GM18526 (cell line): ENCODE data around the gene C10orf62.

Experiments
- POLR2A ChIP-seq: IDR thresholded peaks from 3 replicates; pipeline ENCODE4 v1.6.1; 2011; ENCODE audit not compliant: insufficient read length; ENCODE audit errors: extremely low read depth

The C10orf62 gene

DNA sequence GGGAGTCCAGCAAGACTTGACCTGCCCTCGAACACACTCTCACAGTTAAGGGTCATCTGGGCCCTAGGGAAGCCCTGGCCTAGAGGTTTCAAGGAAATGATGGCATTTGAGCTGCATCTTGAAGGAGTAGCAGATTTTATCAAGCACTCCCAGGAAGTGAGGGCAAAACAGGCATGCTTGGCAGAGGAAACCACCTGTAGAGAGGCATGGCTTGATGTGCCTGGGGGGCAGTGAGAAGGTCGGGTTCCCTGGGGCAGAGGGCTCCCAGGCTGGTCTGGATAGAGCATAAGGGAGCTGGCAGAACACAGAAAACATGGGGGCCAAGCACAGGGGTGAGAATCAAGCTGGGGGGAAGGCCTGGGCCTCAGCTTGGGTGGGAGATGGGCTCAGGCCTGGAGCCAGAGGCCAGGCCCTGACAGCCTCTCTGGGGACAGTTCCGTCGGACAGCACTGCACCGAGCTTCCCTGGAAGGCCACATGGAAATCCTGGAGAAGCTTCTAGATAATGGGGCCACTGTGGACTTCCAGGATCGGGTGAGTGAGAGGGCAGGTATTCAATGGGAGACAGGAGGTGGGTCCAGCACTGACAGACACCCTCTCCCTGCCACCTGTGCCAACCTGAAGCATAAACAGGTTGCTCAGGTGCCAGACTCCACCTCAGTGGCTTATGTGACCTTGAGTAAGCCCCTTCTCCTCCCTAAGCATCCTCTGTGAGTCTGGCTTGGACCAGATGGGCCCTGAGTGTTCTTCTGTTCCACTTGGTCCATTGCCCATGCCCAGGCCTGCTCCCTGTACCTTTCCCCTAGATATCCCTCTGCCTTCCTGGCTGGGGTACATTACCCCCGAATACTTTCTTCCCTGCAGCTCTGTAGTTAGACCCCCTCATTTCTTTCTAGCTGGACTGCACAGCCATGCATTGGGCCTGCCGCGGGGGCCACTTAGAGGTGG, 8.8 kb upstream of the C10orf62 start:
- TF ChIP-seq POLR2A, result no peak

DNA sequence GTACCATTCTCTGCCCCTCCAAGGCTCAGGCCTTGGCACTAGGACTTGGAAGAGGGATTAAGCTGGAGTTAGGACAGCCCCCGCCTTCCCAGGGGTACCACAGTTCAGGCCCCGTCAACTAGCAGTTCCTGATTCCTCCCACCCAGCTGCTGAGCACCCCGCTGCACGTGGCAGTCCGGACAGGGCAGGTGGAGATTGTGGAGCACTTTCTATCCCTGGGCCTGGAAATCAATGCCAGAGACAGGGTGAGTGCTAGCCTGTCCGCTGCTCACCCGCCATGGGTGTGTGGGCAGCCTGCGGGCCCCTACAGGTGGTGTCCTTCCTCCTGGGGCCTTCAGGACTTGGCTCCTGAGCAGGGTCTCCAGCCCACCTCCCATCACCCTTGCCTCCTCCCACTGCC, 7.4 kb upstream of the C10orf62 start:
- TF ChIP-seq POLR2A, result no peak

DNA sequence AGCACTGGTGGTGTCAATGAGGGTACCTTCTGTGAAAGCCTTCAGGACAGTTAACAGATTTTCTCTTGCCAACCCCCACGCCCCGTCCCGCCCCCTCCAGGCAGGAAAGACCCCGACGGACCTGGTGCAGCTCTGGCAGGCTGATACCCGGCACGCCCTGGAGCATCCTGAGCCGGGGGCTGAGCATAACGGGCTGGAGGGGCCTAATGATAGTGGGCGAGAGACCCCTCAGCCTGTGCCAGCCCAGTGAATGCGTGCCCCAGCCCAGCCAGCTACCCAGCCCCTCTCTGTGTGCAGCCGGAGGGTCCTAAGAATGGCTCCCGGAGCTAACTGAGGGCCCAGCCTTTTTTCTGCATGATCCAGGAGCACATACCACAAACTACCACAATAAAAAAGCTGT, 6.0 kb upstream of the C10orf62 start:
- TF ChIP-seq POLR2A, result no peak

DNA sequence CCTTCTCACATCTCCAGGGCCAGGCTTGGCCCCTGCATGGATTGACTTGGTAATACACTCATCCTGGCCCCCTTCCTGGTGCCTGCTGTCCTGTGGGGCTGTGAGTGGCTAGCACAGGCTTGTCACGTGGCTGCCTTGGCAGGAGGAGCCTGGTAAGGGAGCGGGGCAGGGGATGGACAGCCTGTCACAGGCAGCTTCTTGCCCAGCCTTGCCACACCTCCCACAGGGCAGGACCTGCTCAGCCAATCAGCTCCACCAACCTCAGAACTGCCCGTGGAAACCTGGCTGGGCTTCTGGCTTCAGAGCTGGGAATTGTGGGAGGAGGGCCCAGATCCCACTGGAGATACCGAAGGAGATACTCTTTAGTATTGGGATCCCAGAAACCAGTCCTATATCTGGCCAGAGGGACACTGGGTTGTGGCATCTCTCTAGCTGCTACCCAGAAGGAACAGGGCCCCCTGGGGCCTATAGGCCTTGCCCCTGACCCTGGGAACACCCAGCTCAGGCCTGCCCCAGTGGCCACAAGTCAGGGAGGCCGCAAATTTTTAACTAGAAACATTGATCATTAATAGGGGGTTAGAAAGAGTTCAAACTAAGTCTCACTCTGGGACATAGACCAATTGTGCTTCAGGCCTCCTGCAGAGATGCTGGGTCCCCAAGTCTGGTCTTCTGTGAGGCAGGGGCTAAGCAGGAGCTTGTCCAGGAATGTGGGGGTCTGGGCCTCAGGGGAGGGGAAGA, 5.3 kb upstream of the C10orf62 start, which contains the start of gene HOGA1:
HOGA1 (plus strand) TSS at position 330 of the 738 bp plus-strand sequence; CDS start at position 645, 315 bp downstream.
- no peak for TF ChIP-seq POLR2A

DNA sequence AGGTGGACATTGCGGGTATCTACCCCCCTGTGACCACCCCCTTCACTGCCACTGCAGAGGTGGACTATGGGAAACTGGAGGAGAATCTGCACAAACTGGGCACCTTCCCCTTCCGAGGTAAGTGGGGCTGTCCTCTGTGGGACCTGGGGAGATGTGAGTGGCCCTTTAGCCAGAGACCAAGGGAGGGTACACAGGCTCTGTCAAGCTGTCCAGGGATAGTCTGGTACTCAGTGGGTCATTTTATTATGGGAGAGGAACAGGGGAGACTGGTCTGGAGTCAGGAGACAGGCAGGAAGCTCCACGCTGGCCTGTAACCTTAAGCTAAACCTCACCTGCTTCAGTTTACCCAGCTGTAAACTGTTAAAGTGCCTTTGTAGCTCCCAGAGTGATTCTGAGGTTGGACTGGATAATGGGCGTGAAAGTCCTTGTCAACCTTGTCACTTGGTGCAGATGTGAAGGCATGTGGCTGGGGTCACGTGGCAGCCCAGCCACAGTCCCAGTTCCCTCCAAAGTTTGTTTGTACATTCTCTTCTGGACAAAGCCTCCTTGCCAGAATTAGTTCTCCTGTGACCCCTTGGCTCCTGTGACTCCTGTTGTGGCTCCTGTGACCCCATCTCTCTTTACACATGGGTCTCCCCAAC, 4.6 kb upstream of the C10orf62 start:
- no peak for TF ChIP-seq POLR2A

DNA sequence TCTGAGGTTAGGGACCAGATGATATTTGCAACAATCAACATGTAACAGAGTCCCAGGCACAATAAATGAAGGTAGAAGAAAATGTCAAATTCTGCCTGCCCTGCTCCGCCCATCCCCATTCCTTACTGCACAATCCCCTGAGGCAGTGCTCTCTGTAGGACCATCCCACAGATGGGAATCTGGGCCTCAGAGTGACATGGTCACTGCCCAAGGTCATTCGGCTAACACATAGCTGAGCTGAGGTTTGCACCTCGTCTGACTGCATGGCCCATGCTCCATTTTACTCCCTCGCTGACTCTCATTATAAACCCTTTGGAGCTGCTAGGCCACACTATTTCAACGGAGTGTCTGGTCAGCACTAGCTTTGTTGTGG, 4.1 kb upstream of the C10orf62 start:
- no peak for TF ChIP-seq POLR2A

DNA sequence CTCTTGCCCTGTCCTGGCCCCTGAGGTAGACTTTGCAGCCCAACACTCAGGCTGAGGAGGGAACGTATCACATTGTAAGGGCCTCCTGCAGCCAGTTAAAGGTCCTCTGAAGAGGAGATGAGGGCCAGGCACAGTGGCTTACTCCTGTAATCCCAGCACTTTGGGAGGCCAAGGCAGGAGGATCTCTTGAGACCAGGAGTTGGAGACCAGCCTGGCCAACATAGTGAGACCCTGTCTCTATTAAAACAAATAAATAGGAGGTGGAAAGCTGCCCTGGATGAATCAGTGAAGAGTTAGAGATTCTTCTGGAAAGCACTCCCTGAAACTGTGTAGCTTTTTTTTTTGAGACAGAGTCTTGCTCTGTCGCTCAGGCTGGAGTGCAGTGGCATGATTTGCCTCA, 2.3 kb upstream of the C10orf62 start:
- no peak for TF ChIP-seq POLR2A

DNA sequence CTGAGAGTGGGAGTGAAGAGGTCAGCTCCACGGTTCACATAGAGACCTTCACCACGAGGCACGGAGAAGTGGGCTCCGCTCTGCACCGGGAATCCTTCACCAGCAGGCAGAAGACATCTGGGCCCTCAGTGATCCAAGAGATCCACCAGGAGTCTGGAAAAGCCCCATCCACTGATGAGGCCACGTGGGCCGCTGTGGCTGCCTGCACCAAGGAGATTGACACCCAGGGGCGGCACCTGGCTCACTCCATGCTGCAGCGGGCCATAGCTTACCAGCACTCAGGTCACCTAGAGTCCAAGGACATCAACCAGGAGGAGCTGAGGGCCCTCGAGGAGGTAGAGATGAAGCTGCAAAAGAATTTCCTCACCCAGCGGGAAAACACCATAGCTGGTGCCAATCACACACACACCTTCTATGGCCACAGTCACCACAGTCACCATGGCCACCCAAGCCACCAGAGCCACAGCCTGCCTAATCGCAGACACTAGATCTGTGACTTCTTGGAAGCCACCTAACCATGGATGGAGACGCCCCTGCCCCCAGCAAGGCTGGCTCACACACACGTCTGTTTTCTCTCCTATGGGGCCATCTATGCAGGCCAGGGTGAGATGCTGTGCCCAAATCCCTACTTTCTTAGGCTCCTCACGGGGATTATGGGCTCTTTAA, 694 bp downstream of the C10orf62 start:
- no peak for TF ChIP-seq POLR2A

DNA sequence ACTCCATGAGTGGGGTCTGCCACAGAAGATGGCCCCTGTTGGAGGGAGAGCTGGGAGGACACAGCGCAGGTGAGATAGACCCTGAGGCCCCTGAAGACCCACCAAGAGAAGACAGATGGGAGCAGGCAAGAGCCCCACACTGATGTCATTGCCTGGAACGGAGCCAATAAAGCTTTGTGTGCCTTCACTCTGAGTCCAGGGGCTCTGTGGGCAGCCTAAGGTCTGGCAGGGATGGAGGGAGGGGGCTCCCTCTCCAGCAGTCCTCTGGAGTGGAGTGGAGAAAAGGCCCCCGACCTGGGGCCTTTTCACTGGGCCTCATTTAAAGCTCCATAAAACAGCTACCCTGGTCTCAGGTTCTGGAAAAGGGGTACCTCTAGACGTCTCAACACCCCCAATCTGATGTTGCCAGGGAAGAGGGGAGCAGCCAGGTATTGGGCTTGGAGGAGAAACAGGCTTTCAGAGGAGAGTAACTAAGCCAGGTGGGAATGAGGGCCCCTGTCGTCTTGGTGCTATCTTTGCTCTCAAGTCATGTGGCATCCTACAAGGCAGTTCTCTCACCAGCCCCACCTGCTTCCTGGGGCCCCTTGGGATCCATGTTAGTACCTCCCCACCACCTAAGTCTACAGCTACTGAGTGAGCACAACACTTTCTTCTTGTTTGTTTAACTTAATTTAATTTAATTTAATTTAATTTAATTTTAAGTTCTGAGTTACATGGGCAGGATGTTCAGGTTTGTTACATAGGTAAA, 1.4 kb downstream of the C10orf62 start:
- TF ChIP-seq POLR2A, result no peak

DNA sequence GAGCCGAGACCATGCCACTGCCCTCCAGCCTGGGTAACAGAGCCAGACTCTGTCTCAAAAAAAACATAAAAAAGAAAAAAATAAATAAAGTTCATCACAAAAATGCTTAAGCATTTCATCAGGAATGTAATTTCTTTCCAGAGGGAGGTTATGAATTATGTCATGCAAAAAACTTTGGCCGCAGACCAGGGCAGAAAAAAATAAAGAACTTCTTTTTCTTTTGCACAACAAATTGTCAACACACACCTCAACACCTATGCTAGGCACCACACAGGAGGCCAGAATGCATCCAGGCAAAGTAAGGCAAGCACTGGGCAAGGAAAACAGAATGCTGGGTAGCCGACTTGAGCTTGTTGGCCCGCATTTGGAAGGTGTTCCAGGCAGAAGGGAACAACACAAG, 3.9 kb downstream of the C10orf62 start:
- no peak for TF ChIP-seq POLR2A

DNA sequence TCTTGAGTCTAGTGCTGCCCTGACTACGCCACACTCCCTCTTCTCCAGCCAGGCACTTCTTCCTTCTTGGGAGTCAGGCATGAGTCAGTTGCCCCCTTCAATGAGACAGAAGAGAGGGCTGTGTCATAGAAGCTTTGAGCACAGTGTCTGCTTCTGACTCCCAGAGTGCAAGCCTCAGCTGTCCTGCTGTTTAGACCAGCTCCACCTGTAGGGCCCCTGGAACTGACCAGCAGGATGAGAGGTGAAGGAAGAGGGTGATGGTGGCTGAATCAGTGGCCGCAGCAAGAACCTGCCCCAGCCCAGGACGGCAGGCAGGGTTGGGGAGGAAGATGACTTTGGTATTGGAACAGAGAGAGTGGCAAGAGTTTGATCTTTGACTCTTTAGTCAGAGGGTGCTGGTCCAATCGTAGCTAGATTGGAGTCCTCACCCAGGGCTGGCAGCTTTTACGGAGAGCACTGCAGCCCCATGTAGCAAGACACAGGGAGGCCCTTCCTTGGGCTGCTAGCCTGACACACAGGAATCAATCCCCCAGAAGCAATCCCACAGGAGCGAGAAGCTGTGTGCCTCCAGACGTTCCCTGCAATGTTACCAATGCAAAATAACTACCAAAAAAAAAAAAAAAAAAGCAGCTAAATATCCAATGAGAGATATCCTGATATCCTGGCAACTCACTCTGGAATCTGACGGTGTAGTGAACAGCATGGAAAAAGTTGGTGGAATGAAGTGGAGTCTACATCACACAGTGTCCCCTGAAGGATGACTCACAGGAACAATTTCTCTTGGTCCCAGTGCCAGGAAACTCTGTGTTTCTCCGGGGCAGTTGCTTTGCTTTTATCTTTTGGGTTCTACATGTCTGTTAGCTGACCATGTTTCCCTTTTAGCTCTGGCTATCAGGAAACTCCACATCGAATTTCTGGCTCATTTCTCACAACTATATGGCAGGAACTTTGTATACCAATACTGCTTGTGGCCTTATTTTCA, 6.9 kb downstream of the C10orf62 start:
- TF ChIP-seq POLR2A, result no peak

DNA sequence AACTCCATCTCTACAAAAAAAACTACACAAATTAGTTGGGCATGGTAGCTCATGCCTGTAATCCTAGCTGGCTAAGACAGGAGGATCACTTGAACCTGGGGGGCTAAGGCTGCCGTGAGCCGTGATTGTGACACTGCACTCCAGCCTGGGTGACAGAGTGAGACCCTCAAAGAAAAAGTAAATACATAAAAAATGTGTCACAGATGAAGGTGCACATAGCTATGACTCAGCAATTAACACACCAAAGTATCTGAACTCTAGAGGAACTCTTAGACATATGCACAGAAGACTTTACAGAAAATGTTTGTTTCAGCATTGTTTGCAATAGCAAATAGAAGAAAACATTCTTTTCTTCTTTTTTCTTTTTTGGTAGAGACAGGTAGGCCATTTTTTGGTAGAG, 8.3 kb downstream of the C10orf62 start:
- TF ChIP-seq POLR2A, result no peak
